Large intestine (tissue), 3 donors: ENCODE results near the gene ASTN2. TPM values are rescaled to one million over a fixed set of nuclear protein-coding genes. Genes with fewer than 3 reads are reported as not detected.

Source experiments
- DNase-seq, 2 donors: peaks; one replicate each; pipeline versions ENCODE4 v3.0.0 to v3.0.0-alpha.2; 2013
- H3K27ac ChIP-seq: one replicate; pipeline ENCODE4 v1.5.1; 2013; ENCODE audit warnings: low read length
- H3K27me3 ChIP-seq: 2 replicates; pipeline ENCODE4 v1.6.1; 2013; ENCODE audit warnings: low read length; ENCODE audit not compliant: control insufficient read depth, insufficient read depth
- H3K36me3 ChIP-seq: 2 replicates; pipeline ENCODE4 v1.6.1; 2013; ENCODE audit warnings: low read length; ENCODE audit not compliant: control insufficient read depth, insufficient read depth
- H3K4me1 ChIP-seq: one replicate; pipeline ENCODE4 v1.6.1; 2013; ENCODE audit warnings: low read length; ENCODE audit not compliant: control insufficient read depth, insufficient read depth
- H3K4me3 ChIP-seq: one replicate; pipeline ENCODE4 v1.5.1; 2013; ENCODE audit warnings: low read length
- H3K9me3 ChIP-seq: one replicate; pipeline ENCODE4 v1.6.1; 2013; ENCODE audit warnings: mild to moderate bottlenecking, low read depth, low read length, moderate library complexity; ENCODE audit not compliant: control insufficient read depth
- WGBS: methylation state at CpG from one replicate; pipeline ENCODE4 v1.1.5; 2013; ENCODE audit warnings: low lambda C conversion rate; ENCODE audit not compliant: insufficient coverage; 5-methylcytosine and 5-hydroxymethylcytosine counted together
- polyA plus RNA-seq: library from polyadenylated mRNA; unstranded; fragments of 120-200 nt; gene quantifications from one replicate; pipeline ENCODE4 v1.2.1, GENCODE V29; 2013

The ASTN2 gene
- polyA plus RNA-seq, 1 donor = 11.4 TPM

DNA sequence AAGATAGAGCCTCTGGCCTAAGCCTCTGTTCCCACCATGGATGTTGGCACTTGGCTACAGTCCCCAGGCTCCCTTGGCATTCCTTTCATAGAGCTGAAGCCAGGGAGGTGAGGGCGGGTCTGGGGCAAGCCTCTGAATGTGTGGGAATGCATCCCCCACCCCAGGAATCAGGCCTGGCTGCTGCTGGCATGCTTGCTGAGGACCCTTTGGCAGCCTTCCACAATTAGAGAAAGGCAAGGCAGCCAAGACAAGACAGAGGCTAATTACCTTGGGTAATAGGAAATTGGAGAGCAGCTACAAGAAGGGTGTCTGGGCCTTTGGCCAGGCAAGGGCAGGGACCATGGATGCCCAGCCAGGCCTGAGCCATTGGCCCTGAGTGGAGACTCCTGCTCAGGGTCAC is 932.1 kb downstream of the ASTN2 start:
- Histone ChIP-seq H3K9me3 (no peaks in the 10 kb centered on the region), H3K27ac (no peak overlapping the region), H3K27me3 (no peaks in the 10 kb centered on the region), H3K36me3 (peaks cover 2% of the 10 kb centered on the region), H3K4me1 (no peaks in the 10 kb centered on the region), H3K4me3 (no peak overlapping the region)
- no CpG with 5 or more reads among the region's 1 CpG for WGBS
- DNase-seq = no peak

DNA sequence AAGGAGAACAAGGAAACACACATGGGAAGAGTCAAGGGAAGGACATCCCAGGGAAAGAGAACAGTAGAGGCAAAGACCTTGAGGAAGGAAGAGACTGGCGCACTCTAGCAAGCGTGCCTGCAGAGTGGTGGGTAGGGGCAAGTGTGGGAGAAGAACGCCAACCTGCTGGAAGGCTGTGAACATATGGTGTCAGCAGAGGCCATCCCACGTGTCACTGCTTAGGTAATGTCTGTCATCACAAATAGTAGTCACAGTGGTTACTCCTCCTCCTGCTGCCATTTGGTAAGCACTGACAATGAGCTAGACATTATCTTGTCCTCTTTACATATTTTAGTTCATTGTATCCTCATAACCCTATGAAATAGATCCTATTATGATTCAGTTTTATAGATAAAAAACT is 934.2 kb downstream of the ASTN2 start:
- H3K4me3 ChIP-seq = no peak overlapping the region
- peaks cover 5% of the 10 kb centered on the region for H3K4me1 ChIP-seq
- H3K36me3 ChIP-seq = peaks cover 2% of the 10 kb centered on the region
- no peak for DNase-seq
- no peaks in the 10 kb centered on the region for H3K9me3 ChIP-seq
- no peak overlapping the region for H3K27ac ChIP-seq
- no peaks in the 10 kb centered on the region for H3K27me3 ChIP-seq
- no CpG with 5 or more reads among the region's 4 CpGs for WGBS

DNA sequence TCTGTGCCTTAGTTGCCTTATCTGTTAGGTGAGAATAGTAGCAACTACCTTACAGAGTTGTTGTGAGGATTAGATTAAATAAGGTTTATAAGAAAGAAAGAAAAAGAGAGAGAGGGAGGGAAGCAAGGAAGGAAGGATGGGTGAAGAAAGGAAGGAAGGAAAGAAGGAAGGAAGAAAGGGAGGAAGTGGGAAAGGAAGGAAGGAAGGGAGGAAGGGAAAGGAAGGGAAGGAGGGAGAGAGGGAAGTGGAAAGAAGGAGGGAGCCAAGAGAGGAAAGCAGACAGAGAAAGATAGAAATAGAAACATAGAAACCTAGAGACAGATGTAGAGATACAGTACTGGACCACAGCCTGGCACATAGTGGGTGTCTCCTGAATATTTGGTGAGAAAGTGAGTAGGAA is 934.9 kb downstream of the ASTN2 start:
- Histone ChIP-seq H3K27ac (no peak overlapping the region), H3K27me3 (no peaks in the 10 kb centered on the region), H3K36me3 (peaks cover 2% of the 10 kb centered on the region), H3K4me3 (no peak overlapping the region), H3K9me3 (no peaks in the 10 kb centered on the region), H3K4me1 (peaks cover 5% of the 10 kb centered on the region)
- DNase-seq = no peak

DNA sequence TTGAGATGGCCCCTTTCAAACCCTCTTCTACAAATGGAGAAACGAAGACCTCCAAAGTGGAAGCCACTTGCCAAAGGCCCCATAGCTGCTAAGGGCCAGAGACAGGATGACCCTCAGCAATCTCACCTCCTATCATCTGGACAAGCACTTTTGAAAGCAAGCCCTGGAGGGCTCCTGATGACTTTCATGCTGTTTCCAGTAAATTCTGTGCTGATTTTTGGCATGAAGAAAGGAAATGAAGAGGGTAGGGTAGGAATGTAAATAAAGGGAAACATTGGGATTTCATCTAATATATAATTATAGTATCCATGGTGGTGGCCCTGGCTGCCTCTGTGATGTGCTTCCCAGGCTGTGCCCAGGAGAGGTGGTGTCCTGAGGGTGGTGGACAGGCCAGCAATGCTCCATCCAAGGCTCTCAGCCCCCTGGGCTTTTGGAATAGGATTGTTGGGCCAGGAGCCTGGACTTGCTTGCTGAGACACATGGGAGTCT is 935.8 kb downstream of the ASTN2 start:
- Histone ChIP-seq H3K4me1 (peaks cover 5% of the 10 kb centered on the region), H3K36me3 (peaks cover 1% of the 10 kb centered on the region), H3K27me3 (no peaks in the 10 kb centered on the region), H3K9me3 (no peaks in the 10 kb centered on the region), H3K4me3 (no peak overlapping the region), H3K27ac (no peak overlapping the region)
- no peak for DNase-seq
- no CpG with 5 or more reads among the region's 1 CpG for WGBS

DNA sequence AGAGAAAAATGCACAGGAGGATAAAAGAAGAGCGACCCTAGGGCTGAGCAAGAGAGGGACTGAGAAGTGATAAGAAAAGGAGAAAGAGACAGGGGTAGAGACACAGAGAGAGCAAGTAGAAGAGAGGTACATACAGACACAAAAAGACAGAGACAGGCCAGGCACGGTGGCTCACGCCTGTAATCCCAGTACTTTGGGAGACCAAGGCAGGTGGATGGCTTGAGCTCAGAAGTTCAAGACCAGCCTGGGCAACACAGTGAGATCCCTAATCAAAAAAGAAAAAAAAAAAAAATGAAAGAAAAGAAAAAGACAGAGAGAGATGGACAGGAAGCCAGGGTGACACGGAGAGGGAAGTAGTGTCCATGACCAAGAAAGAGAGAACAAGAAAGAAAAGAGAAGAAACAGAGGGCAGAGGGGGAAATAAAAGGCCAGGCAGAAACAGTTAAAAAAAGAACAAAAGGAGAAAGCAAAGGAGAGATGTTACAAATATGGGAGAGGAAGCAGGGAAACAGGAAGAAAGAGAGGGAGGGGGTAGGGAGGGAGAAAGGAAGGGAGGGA is 937.2 kb downstream of the ASTN2 start:
- 78% methylated on average over 2 of the region's 4 CpGs for WGBS

DNA sequence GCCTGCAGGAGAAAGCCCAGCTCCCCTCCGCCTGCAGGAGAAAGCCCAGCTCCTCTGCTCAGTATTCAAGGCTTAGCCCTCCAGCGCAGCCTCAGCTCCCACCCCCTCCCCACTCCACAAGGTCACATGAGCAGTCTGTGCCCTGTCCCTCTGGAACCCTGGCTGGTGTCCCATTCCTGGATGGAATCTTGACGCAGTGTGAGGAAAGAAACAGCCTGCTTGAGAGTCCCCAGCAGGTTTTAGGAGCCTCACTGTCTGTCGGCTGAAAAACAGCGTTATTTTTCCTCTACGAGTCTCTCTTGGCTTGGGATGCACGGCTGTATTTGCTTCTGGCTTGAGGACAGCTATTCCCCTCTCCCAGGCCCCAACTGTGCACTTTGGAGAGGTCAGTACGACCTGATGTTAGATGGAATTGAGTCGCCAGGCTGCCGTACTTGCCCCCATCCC is 937.9 kb downstream of the ASTN2 start:
- Histone ChIP-seq H3K27ac (peak overlapping the region; percentile 21), H3K4me3 (no peak overlapping the region), H3K9me3 (no peaks in the 10 kb centered on the region), H3K27me3 (no peaks in the 10 kb centered on the region), H3K4me1 (peaks cover 5% of the 10 kb centered on the region), H3K36me3 (peaks cover 2% of the 10 kb centered on the region)
- DNase-seq = peak in 1 of 2 donors; percentile 33
- WGBS = no CpG with 5 or more reads among the region's 10 CpGs

More for the DNA sequence above, 937.2 kb downstream of the ASTN2 start:
- peaks cover 5% of the 10 kb centered on the region for H3K4me1 ChIP-seq
- no peak overlapping the region for H3K27ac ChIP-seq
- DNase-seq = no peak
- no peaks in the 10 kb centered on the region for H3K9me3 ChIP-seq
- H3K4me3 ChIP-seq = no peak overlapping the region
- H3K36me3 ChIP-seq = no peaks in the 10 kb centered on the region
- no peaks in the 10 kb centered on the region for H3K27me3 ChIP-seq

DNA sequence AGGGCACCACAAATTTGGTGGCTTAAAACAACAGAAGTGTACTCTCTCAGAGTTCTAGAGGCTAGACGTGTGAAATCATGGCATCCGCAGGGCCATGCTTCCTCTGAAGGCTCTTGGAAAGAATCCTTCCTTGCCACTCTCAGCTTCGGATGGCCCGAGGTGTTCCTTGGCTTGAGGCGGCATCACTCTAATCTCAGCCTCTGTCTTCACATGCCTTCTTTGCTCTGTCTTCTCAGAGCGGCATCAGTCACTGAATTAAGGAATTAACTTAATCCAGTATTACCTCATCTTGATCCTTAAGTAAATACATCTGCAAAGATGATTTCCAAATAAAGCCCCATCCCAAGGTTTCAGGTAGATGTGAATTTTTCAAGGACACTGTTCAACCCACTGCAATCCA is 938.9 kb downstream of the ASTN2 start:
- WGBS = no CpG with 5 or more reads among the region's 6 CpGs
- no peak overlapping the region for H3K27ac ChIP-seq
- no peaks in the 10 kb centered on the region for H3K27me3 ChIP-seq
- peaks cover 2% of the 10 kb centered on the region for H3K36me3 ChIP-seq
- DNase-seq = no peak
- no peaks in the 10 kb centered on the region for H3K9me3 ChIP-seq
- peaks cover 5% of the 10 kb centered on the region for H3K4me1 ChIP-seq
- H3K4me3 ChIP-seq = no peak overlapping the region

DNA sequence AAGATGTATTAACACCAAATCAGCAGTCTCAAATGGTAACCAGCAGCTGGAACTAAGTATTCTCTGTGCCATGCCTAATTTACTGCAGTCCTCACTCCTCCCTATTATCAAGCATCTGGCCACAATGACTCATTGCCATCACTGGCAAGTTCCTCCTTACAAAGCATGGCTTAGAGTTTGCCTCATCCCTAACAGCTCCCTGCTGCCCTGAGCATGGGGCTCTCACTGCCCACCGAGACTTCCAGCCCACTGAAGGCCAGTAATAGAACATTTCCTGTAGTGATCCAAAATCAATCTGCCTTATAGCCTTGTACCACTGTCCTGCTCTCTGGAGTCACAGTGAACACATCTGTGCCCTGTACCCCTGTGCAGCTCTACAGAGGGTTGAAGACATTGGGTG is 939.7 kb downstream of the ASTN2 start:
- Histone ChIP-seq H3K9me3 (no peaks in the 10 kb centered on the region), H3K27me3 (no peaks in the 10 kb centered on the region), H3K4me3 (no peak overlapping the region), H3K27ac (no peak overlapping the region), H3K4me1 (peaks cover 5% of the 10 kb centered on the region), H3K36me3 (peaks cover 2% of the 10 kb centered on the region)
- no peak for DNase-seq
- WGBS = no CpG with 5 or more reads among the region's 1 CpG

DNA sequence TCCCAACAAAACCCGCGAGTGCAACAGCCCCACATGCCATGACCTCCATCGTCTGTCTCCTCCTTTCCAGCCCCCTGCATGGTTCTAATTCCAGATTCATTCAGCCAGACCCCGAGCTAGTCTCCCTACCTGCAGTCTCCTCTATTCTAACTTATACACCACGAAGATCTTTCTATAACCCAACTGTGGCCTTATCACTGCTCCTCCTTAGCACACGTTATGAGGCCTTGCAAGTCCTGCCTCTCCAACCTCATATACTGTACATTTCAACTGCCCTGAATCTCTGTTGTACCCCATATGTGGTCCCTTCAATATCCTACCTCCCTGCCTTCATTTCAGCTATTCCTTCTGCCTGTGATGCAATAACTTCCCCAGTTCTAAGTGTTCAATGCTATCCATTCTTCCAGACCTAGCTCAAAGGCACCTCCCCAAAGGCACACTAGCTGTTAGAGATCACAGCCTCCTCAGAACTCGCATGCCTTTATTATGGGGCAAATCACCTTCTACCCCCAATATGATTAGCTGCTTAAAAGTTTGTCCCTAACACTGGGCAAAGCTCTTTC is 942.8 kb downstream of the ASTN2 start:
- H3K27ac ChIP-seq = no peak overlapping the region
- no peaks in the 10 kb centered on the region for H3K9me3 ChIP-seq
- no peak overlapping the region for H3K4me3 ChIP-seq
- H3K27me3 ChIP-seq = no peaks in the 10 kb centered on the region
- peaks cover 2% of the 10 kb centered on the region for H3K36me3 ChIP-seq
- H3K4me1 ChIP-seq = peaks cover 5% of the 10 kb centered on the region
- 83% methylated on average over 1 of the region's 7 CpGs for WGBS
- DNase-seq = no peak

DNA sequence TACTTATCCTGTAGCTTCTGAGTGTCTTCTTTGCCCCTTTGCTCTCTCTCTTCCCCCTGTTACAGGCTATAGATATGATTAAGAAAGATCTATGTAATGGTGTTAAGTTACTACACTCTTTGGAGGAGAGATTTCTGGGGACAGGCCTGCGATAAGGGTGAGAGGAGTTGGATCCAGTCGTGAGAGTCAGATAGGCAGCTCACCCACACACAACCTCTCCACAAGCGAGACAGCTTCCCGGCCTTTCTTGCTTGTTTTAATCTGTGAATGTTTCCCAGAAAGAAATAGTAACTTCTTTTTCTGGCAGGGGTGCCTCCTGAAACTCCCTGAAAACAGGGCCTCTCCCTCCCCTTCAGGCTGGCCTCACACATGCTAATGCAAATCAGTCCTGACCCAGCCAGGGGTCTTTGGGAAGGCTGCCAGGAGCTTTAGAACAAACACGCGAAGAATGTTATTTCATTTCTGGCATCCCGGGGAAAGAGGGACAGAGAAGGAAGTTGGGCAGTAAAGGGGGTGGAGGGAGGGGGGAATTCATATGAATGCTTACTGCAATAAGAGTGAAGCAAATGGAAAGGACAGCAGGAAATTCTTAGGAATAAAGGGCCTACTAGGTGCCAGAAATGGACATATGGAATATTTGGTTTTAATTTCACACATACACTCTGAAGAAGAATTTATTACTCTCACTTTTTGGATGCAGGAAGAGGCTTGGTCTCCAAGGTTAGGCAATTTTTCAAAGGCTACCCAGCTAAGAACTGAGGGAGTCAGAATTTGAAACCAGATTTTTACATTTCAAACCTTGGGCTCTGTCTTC is 943.6 kb downstream of the ASTN2 start:
- no peaks in the 10 kb centered on the region for H3K27me3 ChIP-seq
- no peaks in the 10 kb centered on the region for H3K4me1 ChIP-seq
- peak overlapping the region; percentile 26 for H3K27ac ChIP-seq
- no peak overlapping the region for H3K4me3 ChIP-seq
- peak; percentile 57 to 60 for DNase-seq
- H3K9me3 ChIP-seq = no peaks in the 10 kb centered on the region
- WGBS = 38% methylated on average over 3 of the region's 7 CpGs
- H3K36me3 ChIP-seq = peaks cover 2% of the 10 kb centered on the region
